Stimulated activated CD4-positive, alpha-beta T cell treated with anti-CD3 and anti-CD28 coated beads, TNF-alpha, amount 100 ng/mL, for 4 hours (primary cell): ENCODE data around the gene TOGARAM1.
"Not testable (repeated sequence)": the region's sequence is repeated elsewhere in the genome, so short reads cannot be mapped to it uniquely, and the experiment has no call there.

Experiments
- DNase-seq, 3 experiments: peaks; one replicate each; pipeline ENCODE4 v3.0.0-alpha.2; 2020; ENCODE audit warnings: low read depth in 3 of 3

The TOGARAM1 gene

GRCh38 chr14:45038865-45039264 is 76.9 kb downstream of the TOGARAM1 start:
- no peak for DNase-seq

GRCh38 chr14:45039390-45039789 is 77.4 kb downstream of the TOGARAM1 start:
- no peak for DNase-seq

GRCh38 chr14:45041641-45042040 is 79.7 kb downstream of the TOGARAM1 start:
- no peak for DNase-seq

- no peak for DNase-seq
Observed at GRCh38 chr14:45044638-45045037, 82.6 kb downstream of the TOGARAM1 start.

- no peak for DNase-seq
Observed at GRCh38 chr14:45048385-45048784, 86.4 kb downstream of the TOGARAM1 start.

GRCh38 chr14:45051180-45051579 is 89.2 kb downstream of the TOGARAM1 start:
- no peak for DNase-seq

- no peak for DNase-seq
Observed at GRCh38 chr14:45051896-45052295, 89.9 kb downstream of the TOGARAM1 start.

GRCh38 chr14:45057349-45057748 is 95.4 kb downstream of the TOGARAM1 start:
- no peak for DNase-seq

- no peak for DNase-seq
Observed at GRCh38 chr14:45057881-45058364, 95.9 kb downstream of the TOGARAM1 start.

- DNase-seq: no peak
Observed at GRCh38 chr14:45060551-45060950, 98.6 kb downstream of the TOGARAM1 start.

- no peak for DNase-seq
Observed at GRCh38 chr14:45065540-45065939, 103.5 kb downstream of the TOGARAM1 start.

GRCh38 chr14:45065956-45066355 is 104.0 kb downstream of the TOGARAM1 start:
- DNase-seq: no peak

GRCh38 chr14:45066667-45067066 is 104.7 kb downstream of the TOGARAM1 start:
- DNase-seq: no peak

- no peak for DNase-seq
Observed at GRCh38 chr14:45068396-45068795, 106.4 kb downstream of the TOGARAM1 start.

- DNase-seq: no peak
Observed at GRCh38 chr14:45070215-45070614, 108.2 kb downstream of the TOGARAM1 start.

- DNase-seq: no peak
Observed at GRCh38 chr14:45072126-45072525, 110.1 kb downstream of the TOGARAM1 start.

- DNase-seq: no peak
Observed at GRCh38 chr14:45073231-45073879, 111.4 kb downstream of the TOGARAM1 start.

- DNase-seq: no peak
Observed at GRCh38 chr14:45078323-45078722, 116.3 kb downstream of the TOGARAM1 start.

- not testable (repeated sequence) for DNase-seq
Observed at GRCh38 chr14:45080416-45080968, 118.5 kb downstream of the TOGARAM1 start.

GRCh38 chr14:45081096-45081495 is 119.1 kb downstream of the TOGARAM1 start:
- not testable (repeated sequence) for DNase-seq

GRCh38 chr14:45082420-45082819 is 120.4 kb downstream of the TOGARAM1 start:
- no peak for DNase-seq

- DNase-seq: no peak
Observed at GRCh38 chr14:45083617-45083975, 121.6 kb downstream of the TOGARAM1 start.

- DNase-seq: peak; percentile 89 to 92 (median 91)
Observed at GRCh38 chr14:45083976-45084722, 122.2 kb downstream of the TOGARAM1 start, which contains the start of gene PRPF39. TSS of gene PRPF39 (plus strand) at chr14:45084116. CDS start at chr14:45095240, 11,124 bp downstream.
